Measurements from ENCODE around the gene PKDREJ.
A peak's percentile ranks its signal among the peaks of the same experiment; 100 is the strongest.

PKDREJ gene

GRCh38 chr22:46237453-46238124, 25.6 kb downstream of the PKDREJ start:
- DNase-seq (ENCODE audit: low read depth, low spot score) = no peak

DNA sequence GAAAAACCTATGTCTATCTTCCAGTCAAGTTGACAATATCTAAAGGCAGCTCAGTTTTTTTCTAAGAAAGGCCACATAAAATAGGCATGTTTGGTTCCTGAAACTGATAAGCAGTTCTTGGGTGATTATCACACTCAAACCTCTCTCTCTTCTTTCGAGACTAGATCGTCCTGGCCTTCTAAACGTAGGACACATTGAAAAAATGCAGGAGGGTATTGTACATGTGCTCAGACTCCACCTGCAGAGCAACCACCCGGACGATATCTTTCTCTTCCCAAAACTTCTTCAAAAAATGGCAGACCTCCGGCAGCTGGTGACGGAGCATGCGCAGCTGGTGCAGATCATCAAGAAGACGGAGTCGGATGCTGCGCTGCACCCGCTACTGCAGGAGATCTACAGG, 28.2 kb downstream of the PKDREJ start:
- DNase-seq (ENCODE audit: low read depth, low spot score) = no peak

DNA sequence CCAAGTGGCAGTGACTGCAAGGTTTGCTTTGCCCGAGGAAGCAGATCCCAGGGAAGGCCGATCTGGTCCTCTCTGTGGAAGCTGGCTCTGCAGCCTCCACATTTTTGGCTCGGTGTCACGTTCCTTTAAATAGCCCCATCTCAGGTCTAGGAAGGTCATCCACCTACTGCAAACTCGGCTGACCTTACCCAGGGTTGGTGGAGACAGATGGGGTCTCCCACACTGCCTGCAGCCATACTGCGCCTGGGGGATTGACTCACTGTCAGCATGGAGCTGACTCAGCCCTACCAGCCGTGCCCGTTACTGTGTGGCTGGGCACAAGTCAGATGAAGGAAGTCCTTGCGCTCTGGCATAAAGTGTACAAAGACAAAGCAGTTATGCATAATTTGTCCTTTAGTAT, 29.9 kb downstream of the PKDREJ start:
- peak; percentile 33 for DNase-seq (ENCODE audit: low read depth, low spot score)

GRCh38 chr22:46230262-46230901, 32.8 kb downstream of the PKDREJ start:
- DNase-seq (ENCODE audit: low read depth, low spot score) = no peak

GRCh38 chr22:46229701-46230100, 33.4 kb downstream of the PKDREJ start:
- DNase-seq (ENCODE audit: low read depth, low spot score) = no peak

- no peak for DNase-seq (ENCODE audit: low read depth, low spot score)
Measured at GRCh38 chr22:46226577-46226976, 36.6 kb downstream of the PKDREJ start.

- DNase-seq (ENCODE audit: low read depth, low spot score) = no peak
Measured at GRCh38 chr22:46225631-46226030, 37.5 kb downstream of the PKDREJ start.

DNA sequence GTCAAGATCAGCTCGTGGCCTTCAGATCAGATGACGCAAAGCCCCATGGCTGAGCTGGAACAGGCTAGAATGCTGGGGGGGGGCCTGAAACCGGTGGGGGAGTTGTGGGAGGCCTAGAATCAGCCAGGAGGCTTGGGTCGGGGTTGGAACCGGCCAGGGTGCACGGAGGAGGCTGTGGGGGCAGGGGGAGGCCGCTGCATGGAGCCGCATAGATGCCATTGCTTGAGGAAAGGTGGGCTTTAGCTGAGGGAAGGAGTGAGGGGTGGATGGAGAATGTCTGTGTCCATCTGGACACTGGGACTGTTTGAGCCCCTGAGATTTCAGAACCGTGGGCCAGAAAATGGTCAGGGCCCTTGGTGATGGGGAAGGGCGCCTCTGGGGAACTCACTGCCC, 38.2 kb downstream of the PKDREJ start:
- no peak for DNase-seq (ENCODE audit: low read depth, low spot score)

GRCh38 chr22:46224044-46224897, 38.9 kb downstream of the PKDREJ start:
- DNase-seq (ENCODE audit: low read depth, low spot score) = no peak

- DNase-seq (ENCODE audit: low read depth, low spot score) = no peak
Measured at GRCh38 chr22:46220921-46221320, 42.2 kb downstream of the PKDREJ start.

DNA sequence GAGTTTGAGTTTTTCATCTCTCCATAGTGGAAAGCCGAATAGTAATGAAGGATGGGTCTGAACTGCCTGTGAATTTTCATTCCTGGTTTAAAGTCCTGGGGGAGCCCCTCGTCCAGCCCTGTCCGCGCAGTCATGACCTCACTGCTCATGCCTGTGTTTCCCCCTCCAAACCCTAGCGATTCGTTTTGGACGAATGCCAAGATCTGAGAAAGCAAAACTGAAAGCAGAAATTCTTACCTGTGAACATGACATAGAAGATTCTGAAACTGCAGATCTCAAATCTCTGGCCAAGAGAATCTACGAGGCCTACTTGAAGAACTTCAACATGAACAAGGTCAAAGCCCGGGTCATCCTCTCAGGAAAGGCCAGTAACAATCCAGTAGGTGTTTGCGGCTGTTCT, 43.5 kb downstream of the PKDREJ start:
- DNase-seq (ENCODE audit: low read depth, low spot score) = no peak

- no peak for DNase-seq (ENCODE audit: low read depth, low spot score)
Measured at GRCh38 chr22:46214616-46215015, 48.5 kb downstream of the PKDREJ start.

- no peak for DNase-seq (ENCODE audit: low read depth, low spot score)
Measured at GRCh38 chr22:46214149-46214548, 49.0 kb downstream of the PKDREJ start.

- no peak for DNase-seq (ENCODE audit: low read depth, low spot score)
Measured at GRCh38 chr22:46213052-46213451, 50.1 kb downstream of the PKDREJ start.

- DNase-seq (ENCODE audit: low read depth, low spot score) = no peak
Measured at GRCh38 chr22:46212195-46212594, 50.9 kb downstream of the PKDREJ start.

DNA sequence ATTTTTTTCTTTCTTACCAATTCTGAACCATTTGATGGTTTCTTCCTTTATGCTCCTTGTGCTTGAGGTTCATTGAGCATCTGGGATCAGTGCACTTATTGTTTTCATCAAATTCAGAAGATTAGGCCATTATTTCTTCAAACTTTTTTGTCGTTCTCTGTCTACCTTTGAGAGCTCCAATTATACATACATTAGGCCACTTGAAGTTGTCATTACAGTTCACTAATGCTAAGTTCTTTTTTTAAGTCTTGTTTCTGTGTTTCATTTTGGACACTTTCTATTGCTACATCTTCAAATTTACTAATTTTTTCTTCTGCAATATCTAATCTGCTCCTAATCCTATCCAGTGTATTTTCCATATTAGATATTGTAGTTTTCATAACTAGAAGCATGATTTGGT, 53.9 kb downstream of the PKDREJ start:
- no peak for DNase-seq (ENCODE audit: low read depth, low spot score)
